Left renal pelvis (tissue), 4 donors: Measurements from ENCODE around the gene USP34. TPM values are rescaled to one million over a fixed set of nuclear protein-coding genes. Genes with fewer than 3 reads are reported as not detected.
"Not testable (repeated sequence)": the region's sequence is repeated elsewhere in the genome, so short reads cannot be mapped to it uniquely, and the experiment has no call there.

Experiments used
- DNase-seq, 4 donors: peaks; one replicate each; pipeline ENCODE4 v3.0.0-alpha.2; 2013; ENCODE audit warnings: low read depth in 4 of 4, low spot score in 3 of 4
- polyA plus RNA-seq, 4 donors: library from polyadenylated mRNA; unstranded; fragments of 120-200 nt; gene quantifications; one replicate each; pipeline ENCODE4 v1.2.1, GENCODE V29; 2013; ENCODE audit not compliant: insufficient read length in 4 of 4

The USP34 gene
- polyA plus RNA-seq, 4 donors: 119 to 145 (median 134) TPM

GRCh38 chr2:61210332-61210981, 260.4 kb downstream of the USP34 start:
- no peak for DNase-seq

DNA sequence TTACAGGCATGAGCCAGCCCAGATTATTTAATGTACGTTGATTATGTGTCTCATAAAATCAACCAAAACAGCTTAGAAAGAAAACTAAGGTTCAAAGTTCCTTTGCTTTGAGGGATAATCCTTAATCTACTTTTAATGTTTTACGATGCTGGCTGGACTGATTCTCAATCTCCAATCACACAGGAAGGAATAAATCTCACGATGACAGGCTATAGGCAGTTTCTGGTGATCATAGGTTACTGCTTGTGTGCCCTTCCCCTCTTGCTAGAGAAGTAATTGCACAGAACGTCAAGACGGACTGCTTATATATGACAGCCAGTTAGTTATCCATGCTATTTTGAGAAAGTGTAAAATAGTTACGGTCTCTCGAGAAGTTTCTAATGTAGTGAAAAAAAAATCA, 265.8 kb downstream of the USP34 start:
- no peak for DNase-seq

- DNase-seq: no peak
Measured at GRCh38 chr2:61196671-61197070, 274.2 kb downstream of the USP34 start.

- DNase-seq: not testable (repeated sequence)
Measured at GRCh38 chr2:61194646-61195045, 276.2 kb downstream of the USP34 start.

DNA sequence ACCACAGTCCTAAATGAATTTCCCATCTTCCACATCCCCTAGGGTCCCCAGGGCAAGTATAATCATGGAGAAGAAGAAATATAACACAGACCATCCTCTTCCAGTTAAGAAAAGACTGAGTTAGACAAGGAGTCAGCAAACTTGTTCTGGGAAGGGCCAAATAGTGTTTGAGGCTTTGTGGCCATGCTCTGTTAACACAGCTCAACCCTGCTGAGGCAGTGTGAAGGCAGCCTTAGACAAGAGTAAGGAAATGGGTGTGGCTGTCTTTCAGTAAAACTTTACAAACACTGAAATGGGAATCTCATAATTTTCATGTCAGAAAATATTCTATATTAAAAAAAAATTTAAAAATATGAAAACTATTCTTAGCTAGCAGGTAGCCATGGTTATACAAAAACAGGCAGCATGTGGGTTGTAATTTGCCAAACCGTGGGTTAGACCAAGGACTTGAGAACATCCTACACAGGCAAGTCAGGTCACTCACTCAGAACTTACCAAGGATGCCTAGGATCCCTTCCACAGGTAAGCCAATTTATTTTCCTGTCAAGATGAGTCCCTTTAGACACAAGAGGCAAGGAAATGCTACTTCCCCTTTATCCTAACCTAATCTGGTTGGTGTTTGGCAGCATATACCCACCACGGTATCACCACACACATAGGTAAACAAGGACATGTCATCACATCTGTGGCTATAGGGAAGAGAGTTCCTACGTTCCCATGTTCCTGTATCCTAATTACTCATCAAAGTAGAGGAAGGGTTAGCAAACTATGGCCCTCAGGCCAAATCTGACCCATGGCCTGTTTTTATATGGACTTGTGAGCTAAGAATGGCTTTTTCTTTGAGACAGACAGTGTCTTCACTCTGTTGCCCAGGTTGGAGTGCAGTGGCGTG, 277.0 kb downstream of the USP34 start:
- DNase-seq: no peak

DNA sequence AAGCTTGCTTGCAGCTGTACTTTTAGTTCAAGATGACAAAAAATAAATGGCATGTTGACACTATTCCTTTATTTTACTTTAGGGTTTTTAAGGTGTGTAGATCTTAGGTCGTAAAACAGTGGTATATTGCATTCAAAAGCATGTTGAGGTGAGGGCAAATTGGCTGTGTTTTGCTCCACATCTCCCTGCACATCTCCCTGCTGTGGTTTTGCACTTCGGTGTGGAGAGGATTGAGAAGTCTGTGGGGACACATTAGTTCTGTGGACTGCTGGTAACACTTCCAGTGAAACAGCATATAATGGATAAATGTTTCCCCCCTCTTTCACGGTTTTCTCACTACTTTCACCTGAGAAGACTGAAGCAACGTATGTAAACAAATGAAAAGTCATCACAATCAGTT, 283.8 kb downstream of the USP34 start:
- DNase-seq: no peak

GRCh38 chr2:61185231-61185728, 285.6 kb downstream of the USP34 start:
- DNase-seq: no peak

DNA sequence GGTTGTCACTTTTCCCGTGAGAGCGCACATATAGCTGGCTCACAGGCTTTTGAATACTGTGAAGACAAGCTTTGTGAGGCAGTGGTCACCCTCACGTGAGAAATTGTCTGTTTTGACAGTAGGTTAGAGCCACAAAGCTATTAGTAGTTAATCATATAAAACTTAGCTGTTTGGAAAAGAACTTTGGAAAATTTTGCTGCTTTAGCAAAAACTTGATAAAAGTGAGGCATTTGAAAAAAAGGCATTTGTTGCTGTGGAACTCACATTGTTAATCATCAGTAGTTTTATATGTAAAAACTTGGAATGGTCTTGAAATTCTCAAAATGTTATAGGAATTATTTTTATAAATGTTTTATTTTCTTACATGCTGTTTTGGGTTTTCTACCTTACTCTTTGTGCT, 286.6 kb downstream of the USP34 start:
- DNase-seq: no peak

- DNase-seq: no peak
Measured at GRCh38 chr2:61183795-61184194, 287.1 kb downstream of the USP34 start.

DNA sequence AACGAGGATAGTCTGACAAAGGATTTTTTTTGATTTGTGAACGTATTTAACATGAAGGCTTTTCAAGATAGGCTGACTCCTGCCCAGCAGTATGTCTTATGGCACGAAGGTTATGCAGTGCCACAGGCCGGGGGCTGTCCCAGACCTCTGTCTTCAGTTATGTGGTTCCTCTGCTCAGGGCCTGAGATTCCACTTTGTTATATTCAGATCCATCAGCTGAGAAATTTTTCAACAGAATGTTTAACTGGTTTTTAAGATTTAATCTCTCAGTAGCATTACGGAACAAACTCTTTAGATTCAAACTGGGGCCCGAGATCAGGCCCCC, 288.9 kb downstream of the USP34 start:
- no peak for DNase-seq

- no peak for DNase-seq
Measured at GRCh38 chr2:61181382-61182058, 289.4 kb downstream of the USP34 start.

- DNase-seq: no peak
Measured at GRCh38 chr2:61180686-61181085, 290.2 kb downstream of the USP34 start.

DNA sequence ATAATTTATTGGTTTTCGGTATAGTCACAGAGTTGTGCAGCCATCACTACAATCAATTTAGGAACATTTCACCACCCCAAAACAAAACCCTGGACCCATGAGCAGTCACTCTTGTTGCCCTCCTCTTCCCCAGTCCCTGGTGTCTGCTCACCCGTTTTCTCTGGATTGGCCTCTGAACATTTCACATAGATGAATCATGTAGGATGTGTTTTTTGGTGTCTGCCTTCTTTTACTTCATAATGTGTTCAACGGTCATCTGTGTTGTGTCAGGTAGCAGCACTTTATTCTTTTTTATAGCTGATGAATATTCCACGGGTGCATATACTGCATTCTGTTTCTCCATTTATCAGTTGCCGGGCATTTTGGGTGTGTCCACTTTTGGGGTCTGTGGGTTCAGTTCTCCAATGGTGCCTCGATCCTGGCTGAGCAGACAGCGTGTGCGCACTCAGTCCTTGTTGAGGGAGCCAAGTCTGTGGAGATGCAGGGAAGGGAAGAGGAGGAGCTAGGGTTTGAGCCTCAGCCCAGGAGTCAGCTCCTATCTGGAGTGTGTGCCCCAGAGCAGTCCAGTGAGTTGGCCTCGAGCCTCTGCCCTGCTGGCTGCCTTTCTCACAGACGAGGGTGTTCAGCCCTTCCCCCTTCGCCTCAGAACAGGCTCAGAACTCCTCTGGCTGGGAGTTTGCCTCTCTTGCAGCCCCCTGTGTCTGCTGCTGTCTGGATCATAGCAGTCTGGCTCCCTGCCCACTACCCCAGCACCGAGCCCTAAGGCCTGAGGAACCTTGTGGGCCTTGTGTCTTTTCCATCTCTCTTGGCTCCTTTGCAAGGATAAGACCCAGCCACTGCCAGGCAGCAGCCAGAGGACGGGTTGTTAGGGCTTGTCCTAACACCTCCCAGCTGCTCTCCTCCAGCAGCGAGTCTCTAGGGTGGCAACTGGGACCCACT, 290.9 kb downstream of the USP34 start:
- DNase-seq: no peak

DNA sequence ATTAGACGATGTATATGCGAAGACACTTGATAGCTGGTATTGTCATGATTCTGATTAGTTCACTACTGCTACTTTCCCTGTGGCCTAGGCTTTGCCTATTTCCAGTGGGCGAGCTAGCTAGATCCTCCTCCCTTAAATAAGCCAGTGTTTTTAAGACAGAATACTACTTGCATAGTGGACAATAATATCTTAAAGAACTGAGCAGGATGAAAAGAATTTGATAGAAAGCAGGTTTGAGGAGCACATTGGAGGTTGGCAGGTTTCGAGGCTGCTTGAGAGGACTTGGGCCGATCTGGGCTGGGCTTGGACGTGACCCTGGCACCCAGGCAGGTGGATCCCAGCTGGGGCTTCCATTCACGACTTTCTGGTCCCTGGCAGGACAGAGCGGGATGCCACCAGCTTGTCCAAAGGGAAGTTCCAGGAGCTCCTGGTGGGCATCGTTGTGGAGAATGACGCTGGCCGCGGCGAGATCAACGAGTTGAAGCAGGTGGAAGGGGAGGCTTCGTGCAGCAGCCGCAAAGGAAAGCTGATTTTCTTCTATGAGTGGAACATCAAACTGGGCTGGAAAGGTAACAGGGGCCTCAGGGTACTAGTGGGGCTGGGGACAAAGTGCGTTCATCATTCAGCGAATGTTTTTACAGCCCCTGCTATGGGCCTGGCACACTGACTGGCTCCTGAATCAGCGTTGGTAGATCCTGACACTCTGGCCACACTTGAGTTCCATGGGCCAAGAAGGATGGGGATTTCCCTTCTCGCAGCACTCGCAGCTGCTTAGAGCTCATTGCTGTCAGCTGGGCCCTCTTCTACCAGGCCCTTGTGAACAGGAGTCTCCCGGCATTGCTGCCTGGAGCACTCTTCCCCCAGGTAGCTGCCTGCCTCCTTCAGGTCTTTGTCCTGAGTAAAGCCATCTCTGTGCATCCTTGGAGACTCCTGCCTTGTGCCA, 292.0 kb downstream of the USP34 start:
- no peak for DNase-seq

DNA sequence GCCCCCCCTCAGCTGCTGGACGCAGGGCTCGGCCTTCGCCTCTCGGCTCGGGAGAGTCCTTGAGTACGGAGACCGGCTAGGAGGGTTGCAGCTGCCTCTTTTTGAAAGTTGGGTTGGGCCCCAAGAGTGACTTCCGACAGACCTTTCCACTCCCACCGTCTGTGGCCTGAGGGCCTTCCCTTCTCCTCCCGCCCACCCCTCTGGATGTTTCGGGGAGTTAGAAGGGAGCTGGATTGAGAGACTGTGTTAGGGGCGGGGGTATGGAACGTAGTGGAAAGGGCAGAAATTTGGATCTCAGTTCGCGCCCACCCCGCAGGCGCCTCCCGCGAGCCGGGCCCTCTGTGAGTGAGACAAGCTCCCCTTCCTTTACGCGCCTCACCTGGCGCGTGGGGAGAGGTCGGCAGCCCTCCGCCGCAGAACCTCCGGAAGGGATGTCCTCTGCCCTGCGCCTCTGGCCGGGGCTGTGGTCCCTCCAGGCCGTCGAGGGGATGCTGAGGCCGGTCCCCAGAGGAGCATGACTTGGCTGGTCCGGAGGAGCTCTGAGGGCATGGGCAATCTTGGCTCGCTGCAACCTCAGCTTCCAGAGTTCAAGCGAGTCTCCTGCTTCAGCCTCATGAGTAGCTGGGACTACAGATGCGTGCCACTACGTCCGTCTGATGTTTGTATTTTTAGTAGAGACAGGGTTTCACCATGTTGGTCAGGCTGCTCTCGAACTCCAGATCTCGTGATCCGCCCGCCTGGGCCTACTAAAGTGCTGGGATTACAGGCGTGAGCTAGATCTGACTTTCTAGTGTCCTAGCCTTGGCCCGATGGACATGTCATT, 292.9 kb downstream of the USP34 start:
- DNase-seq: peak in 2 of 4 donors; percentile 19 to 39

GRCh38 chr2:61176755-61177726, 293.8 kb downstream of the USP34 start:
- peak; percentile 67 to 83 (median 82) for DNase-seq

GRCh38 chr2:61175036-61175435, 295.9 kb downstream of the USP34 start:
- DNase-seq: no peak
